T-helper 1 cell treated with Interleukin-12 subunit alpha and Interleukin-12 subunit beta and Interleukin-4 antibody, amounts not matched to agents 30 ng/mL and 1 ng/mL, for 36 hours (primary cell): ENCODE results near the gene TEX36. TPM values are rescaled to one million over a fixed set of nuclear protein-coding genes. Genes with fewer than 3 reads are reported as not detected.
"Not testable (repeated sequence)": the region's sequence is repeated elsewhere in the genome, so short reads cannot be mapped to it uniquely, and the experiment has no call there.

Source experiments
- intact Hi-C: fragments of 100-400 bp; cut with micrococcal nuclease; formaldehyde crosslinking; loops from one replicate; pipeline ENCODE4 v1.15.1; 2024
- total RNA-seq: library from RNA; stranded (reverse); gene quantifications from 2 replicates; pipeline ENCODE4 v1.2.3, GENCODE V29; 2022

TEX36 gene
- total RNA-seq, 1 donor from 2014 or later: not detected

GRCh38 chr10:125692601-125693523 is 9.9 kb upstream of the TEX36 start:
- intact Hi-C loops: no loop called here

GRCh38 chr10:125692196-125692595 is 9.2 kb upstream of the TEX36 start:
- intact Hi-C loops: no loop called here

- intact Hi-C loops: no loop called here
Observed at GRCh38 chr10:125691160-125691981, 8.4 kb upstream of the TEX36 start.

GRCh38 chr10:125689955-125690569 is 7.1 kb upstream of the TEX36 start:
- intact Hi-C loops: no loop called here

GRCh38 chr10:125687507-125688185 is 4.7 kb upstream of the TEX36 start:
- intact Hi-C loops: no loop called here

- intact Hi-C loops: no loop called here
Observed at GRCh38 chr10:125684581-125684980, 1.6 kb upstream of the TEX36 start.

GRCh38 chr10:125683821-125684220 is 858 bp upstream of the TEX36 start:
- intact Hi-C loops: no loop called here

- intact Hi-C loops: no loop called here
Observed at GRCh38 chr10:125679436-125679835, 3.5 kb downstream of the TEX36 start.

GRCh38 chr10:125672884-125673283 is 10.1 kb downstream of the TEX36 start:
- intact Hi-C loops: no loop called here

GRCh38 chr10:125662584-125662983 is 20.4 kb downstream of the TEX36 start:
- intact Hi-C loops: no loop called here

GRCh38 chr10:125661941-125662515 is 20.9 kb downstream of the TEX36 start:
- intact Hi-C loops: no loop called here

- intact Hi-C loops: no loop called here
Observed at GRCh38 chr10:125661431-125661940, 21.5 kb downstream of the TEX36 start.

- intact Hi-C loops: no loop called here
Observed at GRCh38 chr10:125659071-125659470, 23.9 kb downstream of the TEX36 start.

- intact Hi-C loops: no loop called here
Observed at GRCh38 chr10:125656523-125656922, 26.4 kb downstream of the TEX36 start.

GRCh38 chr10:125653113-125653512 is 29.9 kb downstream of the TEX36 start:
- intact Hi-C loops: not testable (repeated sequence)

GRCh38 chr10:125646311-125646710 is 36.7 kb downstream of the TEX36 start:
- intact Hi-C loops: no loop called here

- intact Hi-C loops: no loop called here
Observed at GRCh38 chr10:125641398-125641797, 41.6 kb downstream of the TEX36 start.

- intact Hi-C loops: no loop called here
Observed at GRCh38 chr10:125640653-125641052, 42.3 kb downstream of the TEX36 start.

- intact Hi-C loops: no loop called here
Observed at GRCh38 chr10:125639846-125640245, 43.1 kb downstream of the TEX36 start.

- intact Hi-C loops: no loop called here
Observed at GRCh38 chr10:125638555-125638954, 44.4 kb downstream of the TEX36 start.

- intact Hi-C loops: no loop called here
Observed at GRCh38 chr10:125637496-125637895, 45.5 kb downstream of the TEX36 start.
